ENCODE results near the gene SREBF2. TPM values are rescaled to one million over a fixed set of nuclear protein-coding genes. Genes with fewer than 3 reads are reported as not detected.

Gene SREBF2
- total RNA-seq, 1 donor from 2014 or later: 200 TPM

- TF ChIP-seq, protein P1, sequence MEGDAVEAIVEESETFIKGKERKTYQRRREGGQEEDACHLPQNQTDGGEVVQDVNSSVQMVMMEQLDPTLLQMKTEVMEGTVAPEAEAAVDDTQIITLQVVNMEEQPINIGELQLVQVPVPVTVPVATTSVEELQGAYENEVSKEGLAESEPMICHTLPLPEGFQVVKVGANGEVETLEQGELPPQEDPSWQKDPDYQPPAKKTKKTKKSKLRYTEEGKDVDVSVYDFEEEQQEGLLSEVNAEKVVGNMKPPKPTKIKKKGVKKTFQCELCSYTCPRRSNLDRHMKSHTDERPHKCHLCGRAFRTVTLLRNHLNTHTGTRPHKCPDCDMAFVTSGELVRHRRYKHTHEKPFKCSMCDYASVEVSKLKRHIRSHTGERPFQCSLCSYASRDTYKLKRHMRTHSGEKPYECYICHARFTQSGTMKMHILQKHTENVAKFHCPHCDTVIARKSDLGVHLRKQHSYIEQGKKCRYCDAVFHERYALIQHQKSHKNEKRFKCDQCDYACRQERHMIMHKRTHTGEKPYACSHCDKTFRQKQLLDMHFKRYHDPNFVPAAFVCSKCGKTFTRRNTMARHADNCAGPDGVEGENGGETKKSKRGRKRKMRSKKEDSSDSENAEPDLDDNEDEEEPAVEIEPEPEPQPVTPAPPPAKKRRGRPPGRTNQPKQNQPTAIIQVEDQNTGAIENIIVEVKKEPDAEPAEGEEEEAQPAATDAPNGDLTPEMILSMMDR (IDR thresholded peaks at IDR 0.05; ENCODE audit: unreplicated experiment): no peak
- H3K36me3 Mint-ChIP-seq (ENCODE audit: low read depth, unreplicated experiment): no peaks in the 10 kb centered on the region
- H3K4me1 Mint-ChIP-seq (ENCODE audit: unreplicated experiment): peaks cover 8% of the 10 kb centered on the region
- H3K4me3 Mint-ChIP-seq (ENCODE audit: unreplicated experiment): no peak overlapping the region
- H3K9me3 Mint-ChIP-seq (ENCODE audit: unreplicated experiment): no peaks in the 10 kb centered on the region
- no peak overlapping the region for H3K27ac Mint-ChIP-seq (ENCODE audit: unreplicated experiment)
- DNase-seq (ENCODE audit: low spot score): no peak
- H3K27me3 Mint-ChIP-seq (ENCODE audit: unreplicated experiment): peaks cover 8% of the 10 kb centered on the region
Measured at GRCh38 chr22:41805639-41806038, 27.3 kb upstream of the SREBF2 start.

- H3K9me3 Mint-ChIP-seq (ENCODE audit: unreplicated experiment): no peaks in the 10 kb centered on the region
- no peak overlapping the region for H3K4me3 Mint-ChIP-seq (ENCODE audit: unreplicated experiment)
- no peaks in the 10 kb centered on the region for H3K36me3 Mint-ChIP-seq (ENCODE audit: low read depth, unreplicated experiment)
- H3K27me3 Mint-ChIP-seq (ENCODE audit: unreplicated experiment): no peaks in the 10 kb centered on the region
- no peak overlapping the region for H3K27ac Mint-ChIP-seq (ENCODE audit: unreplicated experiment)
- no peaks in the 10 kb centered on the region for H3K4me1 Mint-ChIP-seq (ENCODE audit: unreplicated experiment)
- TF ChIP-seq, protein P1 (IDR thresholded peaks at IDR 0.05; ENCODE audit: unreplicated experiment): no peak
- DNase-seq (ENCODE audit: low spot score): no peak
Measured at GRCh38 chr22:41808400-41808799, 24.5 kb upstream of the SREBF2 start.

- H3K36me3 Mint-ChIP-seq (ENCODE audit: low read depth, unreplicated experiment): no peaks in the 10 kb centered on the region
- DNase-seq (ENCODE audit: low spot score): no peak
- no peaks in the 10 kb centered on the region for H3K4me1 Mint-ChIP-seq (ENCODE audit: unreplicated experiment)
- H3K4me3 Mint-ChIP-seq (ENCODE audit: unreplicated experiment): no peak overlapping the region
- no peaks in the 10 kb centered on the region for H3K9me3 Mint-ChIP-seq (ENCODE audit: unreplicated experiment)
- H3K27me3 Mint-ChIP-seq (ENCODE audit: unreplicated experiment): no peaks in the 10 kb centered on the region
- peak overlapping the region; percentile 37 for H3K27ac Mint-ChIP-seq (ENCODE audit: unreplicated experiment)
- TF ChIP-seq, protein P1 (IDR thresholded peaks at IDR 0.05; ENCODE audit: unreplicated experiment): no peak
Measured at GRCh38 chr22:41810022-41810421, 22.9 kb upstream of the SREBF2 start.

- no peaks in the 10 kb centered on the region for H3K9me3 Mint-ChIP-seq (ENCODE audit: unreplicated experiment)
- H3K4me3 Mint-ChIP-seq (ENCODE audit: unreplicated experiment): no peak overlapping the region
- no peaks in the 10 kb centered on the region for H3K36me3 Mint-ChIP-seq (ENCODE audit: low read depth, unreplicated experiment)
- TF ChIP-seq, protein P1 (IDR thresholded peaks at IDR 0.05; ENCODE audit: unreplicated experiment): no peak
- no peak overlapping the region for H3K27ac Mint-ChIP-seq (ENCODE audit: unreplicated experiment)
- H3K27me3 Mint-ChIP-seq (ENCODE audit: unreplicated experiment): no peaks in the 10 kb centered on the region
- no peak for DNase-seq (ENCODE audit: low spot score)
- H3K4me1 Mint-ChIP-seq (ENCODE audit: unreplicated experiment): peaks cover 4% of the 10 kb centered on the region
Measured at GRCh38 chr22:41812805-41813545, 19.9 kb upstream of the SREBF2 start.

GRCh38 chr22:41813726-41814410 lies 19.0 kb upstream of the SREBF2 start:
- Mint-ChIP-seq H3K9me3 (ENCODE audit: unreplicated experiment) (no peaks in the 10 kb centered on the region), H3K27ac (ENCODE audit: unreplicated experiment) (no peak overlapping the region), H3K36me3 (ENCODE audit: low read depth, unreplicated experiment) (no peaks in the 10 kb centered on the region), H3K27me3 (ENCODE audit: unreplicated experiment) (no peaks in the 10 kb centered on the region), H3K4me3 (ENCODE audit: unreplicated experiment) (no peak overlapping the region), H3K4me1 (ENCODE audit: unreplicated experiment) (peaks cover 7% of the 10 kb centered on the region)
- no peak for DNase-seq (ENCODE audit: low spot score)
- TF ChIP-seq, protein P1 (IDR thresholded peaks at IDR 0.05; ENCODE audit: unreplicated experiment): no peak

Measured in endothelial cell (in vitro differentiated cells).